Measurements from ENCODE around the gene AAMP.

- TF ChIP-seq CTCF (IDR thresholded peaks at IDR 0.05) (no peak), ZFX (IDR thresholded peaks at IDR 0.05; ENCODE audit: borderline replicate concordance) (no peak)
These were observed 20.7 kb upstream of the AAMP start for GRCh38 chr2:218290316-218291261.

All from 22Rv1 (cell line).